Caki2 (cell line): ENCODE measurements around the gene SYNE3. TPM values are rescaled to one million over a fixed set of nuclear protein-coding genes. Genes with fewer than 3 reads are reported as not detected.

Source experiments
- DNase-seq: peaks from one replicate; pipeline ENCODE4 v3.0.0-alpha.2; 2015; ENCODE audit warnings: low read depth
- in situ Hi-C: cut with HindIII; loops from 2 replicates; pipeline ENCODE4 v1.10.0; 2016; ENCODE audit warnings: low sequenced_read_pairs, low pct_unique_long_range_greater_than_20kb, mixed read lengths
- total RNA-seq: library from RNA; depleted of rRNA; stranded (reverse); fragments of >200 nt; shearing (Covaris generic); gene quantifications from 2 replicates; pipeline ENCODE4 v1.2.3, GENCODE V29; 2014; ENCODE audit warnings: low replicate concordance

Gene SYNE3
- total RNA-seq, 1 experiment from 2014 or later, result 1.3 TPM

- in situ Hi-C loops, result no loop called here
- no peak for DNase-seq
Measured at GRCh38 chr14:95485222-95485819, 31.1 kb downstream of the SYNE3 start.

- in situ Hi-C loops, result no loop called here
- no peak for DNase-seq
Measured at GRCh38 chr14:95484296-95484695, 32.2 kb downstream of the SYNE3 start.

GRCh38 chr14:95483309-95484165, 32.9 kb downstream of the SYNE3 start:
- in situ Hi-C loops, result no loop called here

DNA sequence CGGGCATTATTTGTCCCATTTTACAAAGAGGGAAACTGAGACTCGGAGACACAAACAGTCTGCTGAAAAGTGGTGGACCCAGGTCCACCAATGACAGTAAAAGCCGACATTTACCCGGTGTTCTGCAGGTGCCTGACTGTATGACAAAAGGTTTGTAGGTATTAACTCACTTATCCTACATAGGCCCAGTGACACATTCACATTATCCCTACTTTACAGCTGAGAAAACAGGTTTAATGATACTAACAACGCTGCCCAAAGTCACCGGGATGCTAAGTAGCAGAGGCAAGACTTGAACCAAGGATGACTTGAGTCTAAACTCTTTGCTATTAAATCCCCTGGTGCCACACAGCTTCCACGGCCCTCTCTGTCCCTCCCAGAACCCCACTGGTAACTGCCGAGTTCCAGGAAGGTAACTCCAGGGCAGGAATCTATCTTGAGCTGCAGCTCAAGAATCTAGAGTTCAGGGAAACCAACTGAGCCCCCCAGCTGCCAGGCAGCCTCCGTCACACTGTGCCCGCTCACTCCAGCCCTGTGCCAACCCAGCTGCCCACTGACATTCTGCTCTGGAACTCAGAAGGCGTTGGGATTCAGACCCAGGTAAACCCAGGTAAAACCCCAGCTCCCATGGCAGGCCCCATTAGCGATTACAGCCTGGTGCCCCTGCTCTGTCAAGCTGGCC, 33.7 kb downstream of the SYNE3 start:
- no peak for DNase-seq
- in situ Hi-C loops, result no loop called here

More at GRCh38 chr14:95483309-95484165, 32.9 kb downstream of the SYNE3 start:
- DNase-seq, result peak; percentile 74

DNA sequence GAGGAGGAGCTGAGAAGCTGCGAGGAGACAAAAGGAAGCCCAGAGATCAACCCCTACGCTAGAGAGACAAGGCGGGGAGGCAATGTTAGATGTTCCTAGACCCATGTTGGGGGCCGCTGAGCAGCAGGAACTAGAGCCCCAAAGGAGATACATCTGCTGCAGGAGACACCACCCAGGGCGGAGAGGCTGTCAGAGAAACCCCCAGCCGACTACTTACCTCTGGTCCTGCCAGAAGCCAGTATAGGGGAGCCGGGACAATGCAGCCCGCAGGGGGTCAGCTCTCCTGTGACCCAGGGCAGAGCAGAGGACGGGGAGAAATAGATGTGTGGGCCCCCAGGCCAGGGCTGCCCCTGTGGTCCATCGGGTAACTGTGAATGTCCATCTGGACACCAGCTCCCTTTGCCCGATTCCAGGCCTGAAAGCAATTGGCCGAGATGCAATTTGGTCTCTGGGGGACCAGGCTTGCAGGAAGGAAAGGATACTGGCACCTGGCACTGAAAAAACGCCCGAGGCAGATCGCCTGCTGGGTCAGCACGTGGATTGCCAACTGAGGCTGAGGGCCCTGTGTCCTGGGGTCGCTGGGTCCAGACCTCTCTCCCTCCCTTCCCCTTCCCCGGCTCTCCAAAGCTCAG, 34.9 kb downstream of the SYNE3 start:
- in situ Hi-C loops, result no loop called here
- DNase-seq, result no peak

DNA sequence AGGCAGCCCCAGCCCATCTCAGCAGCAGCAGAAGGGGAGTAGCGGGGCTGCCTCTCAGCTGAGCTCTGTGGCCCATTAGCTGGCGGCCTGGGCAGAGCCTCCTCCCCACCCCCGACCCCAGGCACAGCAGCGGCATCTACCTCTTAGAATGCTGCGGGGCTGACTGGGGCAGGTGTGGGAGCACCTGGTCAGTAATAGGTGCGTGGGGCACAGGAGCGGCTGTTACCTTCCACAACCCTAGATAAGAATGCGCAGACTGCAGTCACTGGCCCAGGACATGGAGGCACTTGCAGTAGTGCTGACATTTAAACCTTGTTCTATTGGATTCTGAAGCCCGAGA, 35.6 kb downstream of the SYNE3 start:
- in situ Hi-C loops, result no loop called here
- no peak for DNase-seq

DNA sequence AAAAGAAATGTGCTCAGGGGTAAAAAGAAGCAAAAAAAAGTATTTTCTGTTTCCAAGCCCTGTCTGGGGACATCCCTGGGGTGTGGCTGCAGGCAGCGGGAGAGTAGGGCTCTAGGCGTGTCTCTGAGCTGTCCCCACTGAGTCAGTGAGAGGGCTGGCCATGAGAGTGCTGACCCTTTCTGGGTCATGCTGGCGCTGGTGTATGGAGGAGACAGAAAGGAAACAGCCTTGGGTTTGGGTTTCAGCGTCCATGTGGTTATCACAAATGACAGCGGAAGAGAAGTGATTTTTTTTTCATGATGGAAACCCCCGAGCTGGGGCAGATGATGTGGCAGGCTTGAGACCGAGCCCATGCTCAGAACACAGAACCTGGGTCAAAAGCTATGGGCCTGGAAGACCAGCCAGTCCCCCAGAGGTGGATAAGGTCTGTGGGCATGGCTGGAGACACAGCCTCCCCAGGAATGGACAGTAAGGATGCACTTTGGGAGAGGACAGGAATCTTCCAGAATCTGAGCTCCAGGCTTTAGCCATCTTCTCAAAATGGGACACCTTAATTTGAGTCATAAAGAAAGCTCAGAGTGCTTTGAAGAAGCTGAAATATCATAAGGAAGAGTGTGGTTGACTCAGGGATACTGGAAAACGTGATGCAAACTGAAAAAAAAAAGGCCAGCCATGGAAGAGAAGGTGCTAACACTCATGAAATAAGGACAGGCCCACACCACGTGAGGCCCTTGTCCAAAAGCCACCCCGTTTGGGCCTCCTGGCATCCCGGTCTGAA, 36.2 kb downstream of the SYNE3 start:
- in situ Hi-C loops, result no loop called here

GRCh38 chr14:95479494-95479893, 37.0 kb downstream of the SYNE3 start:
- DNase-seq, result no peak
- in situ Hi-C loops, result no loop called here

More for the DNA sequence above, 36.2 kb downstream of the SYNE3 start:
- peak; percentile 16 for DNase-seq

GRCh38 chr14:95478818-95479217, 37.6 kb downstream of the SYNE3 start:
- DNase-seq, result no peak
- in situ Hi-C loops, result no loop called here

GRCh38 chr14:95478309-95478708, 38.1 kb downstream of the SYNE3 start:
- in situ Hi-C loops, result no loop called here
- no peak for DNase-seq

DNA sequence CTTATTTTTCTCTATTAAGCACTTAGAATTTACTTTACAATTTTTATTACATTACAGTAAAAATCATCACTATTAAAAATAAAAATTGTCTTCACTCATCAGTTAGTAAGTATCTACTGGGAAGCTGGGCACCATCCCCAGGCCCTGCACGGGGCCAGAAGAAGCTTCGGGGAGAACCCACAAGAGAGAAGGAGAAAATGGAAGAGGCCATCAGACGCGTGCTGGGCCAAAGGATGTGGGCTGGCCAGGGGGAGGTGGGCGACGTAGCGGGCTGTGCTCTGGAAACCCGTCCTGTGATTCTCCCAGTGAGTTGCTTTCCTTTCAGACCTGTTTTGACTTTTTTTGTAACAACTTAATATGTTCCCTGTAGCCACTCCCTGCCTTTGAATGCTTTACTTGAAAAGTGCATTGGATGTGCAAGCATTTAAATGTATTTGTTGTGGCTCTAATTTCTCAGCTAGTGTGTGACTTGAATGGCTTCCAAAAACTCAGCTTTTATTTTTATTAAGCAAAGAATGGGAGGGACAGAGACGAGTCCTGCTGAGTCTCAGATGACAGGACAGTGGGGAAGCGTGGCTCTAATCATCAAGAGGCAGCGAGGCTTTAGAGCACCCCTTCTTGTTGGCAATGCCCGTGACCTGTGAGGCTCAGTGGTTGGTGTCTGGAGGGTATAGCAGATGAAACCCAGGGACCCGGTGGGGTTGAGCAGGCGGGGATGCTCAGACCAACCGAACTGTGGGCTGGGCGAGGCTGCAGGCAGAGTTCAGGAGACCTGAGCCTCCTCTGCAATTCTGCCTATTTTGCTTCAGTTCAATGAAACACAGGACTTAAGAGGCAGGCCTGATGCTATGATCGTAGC, 38.8 kb downstream of the SYNE3 start:
- in situ Hi-C loops, result no loop called here

GRCh38 chr14:95476747-95477146, 39.7 kb downstream of the SYNE3 start:
- in situ Hi-C loops, result no loop called here
- no peak for DNase-seq

More for the DNA sequence above, 38.8 kb downstream of the SYNE3 start:
- DNase-seq, result no peak

- in situ Hi-C loops, result no loop called here
- DNase-seq, result no peak
Measured at GRCh38 chr14:95475540-95476240, 40.8 kb downstream of the SYNE3 start.

DNA sequence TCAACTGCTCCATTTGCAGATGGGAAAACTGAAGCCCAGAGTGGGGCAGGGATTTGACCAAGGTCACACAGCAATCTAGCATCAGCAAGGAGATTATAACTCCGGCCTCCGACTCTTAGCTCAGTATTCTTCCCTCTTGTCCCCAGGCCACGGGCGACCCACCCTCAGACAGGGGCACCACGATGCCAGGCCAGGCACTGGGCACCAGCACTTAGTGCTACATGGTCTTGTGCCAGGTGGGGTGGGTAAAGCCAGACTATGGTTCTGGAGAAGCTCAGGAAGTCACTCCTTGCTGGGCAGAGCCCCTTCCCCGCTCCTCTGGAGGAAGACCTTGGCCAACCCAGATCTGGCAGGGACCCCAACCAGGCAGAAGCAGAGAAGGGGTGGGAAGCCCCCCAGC, 41.5 kb downstream of the SYNE3 start:
- in situ Hi-C loops, result no loop called here
- no peak for DNase-seq

GRCh38 chr14:95474486-95474885, 42.0 kb downstream of the SYNE3 start:
- in situ Hi-C loops, result no loop called here

DNA sequence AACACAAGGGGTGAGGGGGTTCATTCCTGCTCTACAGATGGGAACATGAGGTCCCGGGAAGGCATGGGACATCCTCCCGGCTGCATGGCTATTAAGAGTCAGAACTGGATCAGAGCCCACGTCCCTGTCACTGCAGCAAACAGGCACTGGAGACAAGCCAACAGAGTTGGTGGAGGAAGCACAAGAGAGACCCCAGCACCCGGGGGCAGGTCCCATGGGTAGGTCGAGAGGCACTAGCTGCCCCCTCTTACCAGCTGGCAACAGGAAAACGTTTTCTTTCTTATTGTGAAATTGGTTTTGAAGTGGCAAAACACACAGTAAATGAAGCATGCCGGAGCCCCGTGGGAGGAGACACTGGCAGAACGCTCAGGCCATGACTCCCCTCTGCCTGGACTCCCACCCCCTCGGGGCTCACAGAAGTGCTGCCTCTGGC, 43.6 kb downstream of the SYNE3 start:
- in situ Hi-C loops, result no loop called here
- no peak for DNase-seq

More at GRCh38 chr14:95474486-95474885, 42.0 kb downstream of the SYNE3 start:
- no peak for DNase-seq

- in situ Hi-C loops, result no loop called here
- no peak for DNase-seq
Measured at GRCh38 chr14:95471476-95471875, 45.0 kb downstream of the SYNE3 start.
